Esophagus muscularis mucosa (tissue), 4 donors: ENCODE data around the gene TAF10. TPM values are rescaled to one million over a fixed set of nuclear protein-coding genes. Genes with fewer than 3 reads are reported as not detected.

ENCODE experiments used
- DNase-seq: peaks from one replicate; pipeline ENCODE4 v3.0.0-alpha.2; 2017; ENCODE audit errors: extremely low spot score
- H3K27ac ChIP-seq, 4 donors: fragments of 200-600 bp; sonication (generic); replicated peaks in 1 of 4; 1 replicate in 3 of 4; 2 replicates in 1 of 4; pipeline ENCODE4 v1.5.1; 2016 to 2019; ENCODE audit warnings: mild to moderate bottlenecking in 1 of 4
- H3K27me3 ChIP-seq, 4 donors: fragments of 200-600 bp; sonication (generic); one replicate each; pipeline versions ENCODE4 v1.5.1 to v1.6.0; 2016 to 2019
- H3K36me3 ChIP-seq, 4 donors: fragments of 200-600 bp; sonication (generic); one replicate each; pipeline ENCODE4 v1.5.1; 2016 to 2019
- H3K4me1 ChIP-seq, 4 donors: fragments of 200-600 bp; sonication (generic); one replicate each; pipeline ENCODE4 v1.5.1; 2016 to 2019
- H3K4me3 ChIP-seq, 4 donors: fragments of 200-600 bp; sonication (generic); 1 replicate in 2 of 4; 2 replicates in 2 of 4; pipeline ENCODE4 v1.5.1; 2016 to 2019; ENCODE audit warnings: mild to moderate bottlenecking in 4 of 4, moderate library complexity in 1 of 4
- H3K9me3 ChIP-seq, 4 donors: fragments of 200-600 bp; sonication (generic); 1 replicate in 3 of 4; 2 replicates in 1 of 4; pipeline ENCODE4 v1.5.1; 2016 to 2019
- EP300 ChIP-seq: sonication (generic); formaldehyde crosslinking; IDR thresholded peaks from one replicate; pipeline ENCODE4 v1.6.1; 2017; ENCODE audit warnings: antibody characterized with exemption
- POLR2A ChIP-seq: fragments of 450-650 bp; IDR thresholded peaks from one replicate; pipeline ENCODE4 v1.6.1; 2017; ENCODE audit warnings: antibody characterized with exemption, moderate library complexity, mild to moderate bottlenecking, low read depth
- POLR2AphosphoS5 ChIP-seq, 2 donors: sonication (generic); formaldehyde crosslinking; IDR thresholded peaks; one replicate each; pipeline ENCODE4 v1.6.1; 2017; ENCODE audit warnings: antibody characterized with exemption in 2 of 2
- WGBS: methylation state at CpG from one replicate; pipeline ENCODE4 v1.1.5; 2018; 5-methylcytosine and 5-hydroxymethylcytosine counted together
- intact Hi-C: fragments of 100-400 bp; cut with DNase I; formaldehyde crosslinking; loops from one replicate; pipeline ENCODE4 v1.15.1; 2023
- total RNA-seq, 4 donors: library from RNA; depleted of rRNA; stranded (reverse); fragments of >200 nt; gene quantifications; one replicate each; pipeline versions ENCODE4 v1.1.0 to v1.2.1, GENCODE V29; 2016
- TF ChIP-seq, protein P1 (sequence below), 3 experiments: fragments of 200-600 bp in 2 of 3; fragments of 450-650 bp in 1 of 3; sonication (generic) in 2 of 3; IDR thresholded peaks; one replicate each; pipeline ENCODE4 v1.5.1; 2017 to 2019; ENCODE audit warnings: antibody characterized with exemption in 3 of 3, mild to moderate bottlenecking in 2 of 3, moderate library complexity in 1 of 3

The TAF10 gene
- total RNA-seq, result 10 to 100 TPM; 24.2 to 51.1 (median 43.4) TPM

DNA sequence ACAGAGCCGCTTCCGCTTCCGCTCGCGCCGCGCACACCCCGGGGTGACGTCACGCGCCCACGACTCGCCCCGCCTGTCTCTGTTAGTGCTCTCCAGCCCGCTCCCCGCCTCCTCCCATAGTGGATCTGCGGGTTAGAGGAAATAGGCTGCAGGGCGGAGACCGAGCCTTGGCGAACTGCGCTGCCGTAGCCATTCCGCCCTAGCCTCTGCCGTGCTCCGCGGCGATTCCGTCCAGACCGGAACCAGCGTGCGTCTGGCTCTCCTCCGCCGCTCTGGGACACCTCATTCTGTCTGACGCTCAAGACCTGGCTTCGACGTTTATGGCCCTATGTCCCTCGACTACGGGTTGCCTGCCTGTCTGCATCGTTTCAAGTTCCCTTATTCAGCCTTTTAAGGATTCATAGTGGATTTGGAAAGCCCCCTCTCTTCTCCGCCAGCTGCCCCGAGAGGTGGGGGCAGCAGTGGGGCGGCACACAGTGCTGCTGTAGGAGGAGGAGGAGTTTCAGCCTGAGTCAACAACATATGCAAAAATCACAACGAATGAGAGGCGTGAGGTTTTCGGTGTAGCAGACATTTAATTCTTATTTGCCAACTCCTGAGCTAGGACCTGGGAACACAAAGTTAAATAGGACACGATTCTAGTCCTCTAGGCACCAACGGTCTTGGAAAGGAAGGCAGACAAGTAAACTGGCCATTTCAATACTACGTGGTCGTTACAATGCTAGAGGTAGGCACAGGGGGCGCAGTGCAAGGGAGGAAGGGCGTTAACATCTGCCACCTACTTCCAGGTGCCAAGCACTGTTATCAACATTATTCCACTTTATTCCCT, at the start of gene TAF10:
TAF10 (minus strand) TSS at position 4 of the 829 bp plus-strand sequence. CDS start 27 bp downstream, outside the sequence.
- no peaks in the 10 kb centered on the region for H3K27me3 ChIP-seq
- DNase-seq, result peak; percentile 98
- WGBS, result 2% methylated on average over 17 of the region's 51 CpGs
- TF ChIP-seq EP300, result no peak
- TF ChIP-seq, protein P1, sequence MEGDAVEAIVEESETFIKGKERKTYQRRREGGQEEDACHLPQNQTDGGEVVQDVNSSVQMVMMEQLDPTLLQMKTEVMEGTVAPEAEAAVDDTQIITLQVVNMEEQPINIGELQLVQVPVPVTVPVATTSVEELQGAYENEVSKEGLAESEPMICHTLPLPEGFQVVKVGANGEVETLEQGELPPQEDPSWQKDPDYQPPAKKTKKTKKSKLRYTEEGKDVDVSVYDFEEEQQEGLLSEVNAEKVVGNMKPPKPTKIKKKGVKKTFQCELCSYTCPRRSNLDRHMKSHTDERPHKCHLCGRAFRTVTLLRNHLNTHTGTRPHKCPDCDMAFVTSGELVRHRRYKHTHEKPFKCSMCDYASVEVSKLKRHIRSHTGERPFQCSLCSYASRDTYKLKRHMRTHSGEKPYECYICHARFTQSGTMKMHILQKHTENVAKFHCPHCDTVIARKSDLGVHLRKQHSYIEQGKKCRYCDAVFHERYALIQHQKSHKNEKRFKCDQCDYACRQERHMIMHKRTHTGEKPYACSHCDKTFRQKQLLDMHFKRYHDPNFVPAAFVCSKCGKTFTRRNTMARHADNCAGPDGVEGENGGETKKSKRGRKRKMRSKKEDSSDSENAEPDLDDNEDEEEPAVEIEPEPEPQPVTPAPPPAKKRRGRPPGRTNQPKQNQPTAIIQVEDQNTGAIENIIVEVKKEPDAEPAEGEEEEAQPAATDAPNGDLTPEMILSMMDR (IDR thresholded peaks at IDR 0.05), result peak; percentile 24 to 54 (median 52)
- TF ChIP-seq POLR2A, result peak; percentile 82
- peak in 1 of 2 donors; percentile 98 for TF ChIP-seq POLR2AphosphoS5 (IDR thresholded peaks at IDR 0.05)
- peaks cover 40 to 69% (median 61%) of the 10 kb centered on the region in 4 donors for H3K4me1 ChIP-seq
- peak within 1 kb of the TSS; percentile 79 to 98 (median 88) for H3K4me3 ChIP-seq
- peak within 1 kb of the TSS; percentile 97 to 98 (median 98) for H3K27ac ChIP-seq
- no peaks in the 10 kb centered on the region for H3K9me3 ChIP-seq
- H3K36me3 ChIP-seq, result peaks cover 30 to 75% (median 64%) of the 10 kb centered on the region in 4 donors
- intact Hi-C loops, result loop anchor here (2.0 kb wide), 1 partner anchor 70 kb away; the partner anchor contains the start of gene MRPL17

DNA sequence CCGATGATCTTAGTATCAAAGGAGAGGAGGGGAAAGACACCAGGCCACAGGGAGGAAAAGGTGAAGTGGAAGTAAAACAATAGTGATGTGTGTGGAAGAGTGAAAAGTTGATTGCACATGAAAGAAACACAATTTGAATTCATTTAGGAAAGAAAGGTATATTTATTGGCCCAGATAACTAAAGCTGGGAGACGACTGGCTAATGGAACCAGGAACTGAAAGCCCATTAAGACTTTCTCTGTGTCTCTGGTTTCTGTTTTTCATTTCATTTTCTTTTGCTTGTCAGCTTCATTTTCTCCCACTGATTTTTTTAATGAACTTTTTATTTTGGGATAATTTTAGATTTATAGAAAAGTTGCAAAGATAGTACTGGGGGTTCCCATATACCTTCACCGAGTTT, 48.7 kb upstream of the TAF10 start:
- no peak for DNase-seq
- WGBS, result 89% methylated on average over 3 of the region's 3 CpGs
- peaks cover 0 to 21% (median 7%) of the 10 kb centered on the region in 4 donors for H3K4me1 ChIP-seq
- H3K9me3 ChIP-seq, result no peaks in the 10 kb centered on the region
- H3K27ac ChIP-seq, result no peak overlapping the region
- no peaks in the 10 kb centered on the region for H3K36me3 ChIP-seq
- TF ChIP-seq EP300 (no peak), POLR2A (no peak), POLR2AphosphoS5 (IDR thresholded peaks at IDR 0.05) (no peak)
- TF ChIP-seq, protein P1 (IDR thresholded peaks at IDR 0.05), result no peak
- H3K4me3 ChIP-seq, result no peak overlapping the region
- intact Hi-C loops, result no loop called here
- H3K27me3 ChIP-seq, result no peaks in the 10 kb centered on the region

DNA sequence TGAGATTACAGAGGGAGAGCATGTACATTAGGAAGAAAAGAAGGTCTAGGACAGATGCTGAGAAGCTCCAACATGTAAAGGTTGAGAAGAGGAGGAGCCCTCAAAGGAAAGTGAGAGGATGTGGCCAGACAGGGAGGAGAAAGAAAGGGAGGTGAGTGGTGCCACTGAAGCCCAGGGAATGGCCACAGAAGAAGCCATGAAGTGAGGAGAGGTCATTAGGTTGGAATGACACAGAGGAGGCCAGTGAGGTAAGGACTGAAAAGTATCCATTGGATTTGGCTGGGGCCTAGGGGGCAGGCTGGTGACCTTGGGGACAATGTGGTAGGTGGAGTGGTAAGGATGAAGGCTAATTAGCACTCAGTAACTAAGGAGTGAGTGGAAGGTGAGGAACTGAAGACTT, 46.6 kb upstream of the TAF10 start:
- Histone ChIP-seq H3K4me3 (no peak overlapping the region), H3K27ac (no peak overlapping the region), H3K27me3 (no peaks in the 10 kb centered on the region), H3K4me1 (peaks cover 10 to 31% (median 18%) of the 10 kb centered on the region in 4 donors), H3K36me3 (no peaks in the 10 kb centered on the region), H3K9me3 (no peaks in the 10 kb centered on the region)
- intact Hi-C loops, result no loop called here
- TF ChIP-seq EP300, result no peak
- TF ChIP-seq, protein P1 (IDR thresholded peaks at IDR 0.05), result no peak
- no peak for TF ChIP-seq POLR2A
- no peak for TF ChIP-seq POLR2AphosphoS5 (IDR thresholded peaks at IDR 0.05)
- peak; percentile 85 for DNase-seq

DNA sequence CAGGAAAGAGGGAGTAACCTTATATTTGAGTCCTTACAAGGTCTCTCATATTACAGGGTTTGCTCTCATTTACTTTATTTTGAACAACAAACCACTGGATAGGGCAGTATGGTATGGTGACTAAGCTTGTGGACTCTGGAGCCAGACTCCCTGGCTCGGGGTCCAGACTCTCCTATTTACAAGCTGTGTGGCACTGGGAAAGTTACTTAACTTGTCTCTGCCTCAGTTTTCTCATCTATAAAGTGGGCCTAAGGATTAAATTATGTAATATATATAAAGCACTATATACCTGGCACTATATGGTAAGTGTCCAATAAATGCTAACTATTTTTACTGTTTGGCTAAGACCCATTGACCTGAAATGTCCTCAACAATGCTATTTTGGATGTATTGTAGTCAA, 45.3 kb upstream of the TAF10 start:
- no peaks in the 10 kb centered on the region for H3K9me3 ChIP-seq
- intact Hi-C loops, result no loop called here
- no peaks in the 10 kb centered on the region for H3K36me3 ChIP-seq
- WGBS, result 74% methylated on average over 1 of the region's 1 CpG
- peak overlapping the region in 1 of 4 donors; percentile 7 for H3K27ac ChIP-seq
- peaks cover 10 to 40% (median 18%) of the 10 kb centered on the region in 4 donors for H3K4me1 ChIP-seq
- no peaks in the 10 kb centered on the region for H3K27me3 ChIP-seq
- no peak for TF ChIP-seq POLR2AphosphoS5 (IDR thresholded peaks at IDR 0.05)
- no peak for DNase-seq
- no peak overlapping the region for H3K4me3 ChIP-seq

DNA sequence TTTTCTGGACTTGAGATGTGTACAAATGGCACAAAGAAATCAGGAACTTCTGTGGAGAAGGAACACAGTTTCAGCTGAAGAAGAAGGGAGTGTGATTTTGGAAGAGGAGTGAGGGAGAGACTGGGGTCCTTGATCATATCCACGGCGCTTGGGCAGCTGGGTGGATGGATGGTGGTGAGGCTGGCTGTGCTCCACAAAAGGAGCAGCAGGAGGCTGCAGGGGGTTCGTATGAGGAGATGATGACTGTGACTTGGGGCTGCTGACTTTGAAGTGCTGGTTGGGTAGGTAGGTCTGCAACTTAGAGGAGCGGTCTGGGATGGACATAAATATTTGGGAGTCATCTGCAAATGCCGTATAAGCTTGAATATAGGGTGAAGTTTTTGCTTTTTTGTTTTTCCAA, 44.9 kb upstream of the TAF10 start:
- peak overlapping the region in 1 of 4 donors; percentile 83 for H3K27ac ChIP-seq
- TF ChIP-seq POLR2A (no peak), POLR2AphosphoS5 (IDR thresholded peaks at IDR 0.05) (no peak), EP300 (no peak)
- TF ChIP-seq, protein P1 (IDR thresholded peaks at IDR 0.05), result no peak
- 78% methylated on average over 5 of the region's 5 CpGs for WGBS
- no peaks in the 10 kb centered on the region for H3K27me3 ChIP-seq
- no peak overlapping the region for H3K4me3 ChIP-seq
- H3K36me3 ChIP-seq, result no peaks in the 10 kb centered on the region
- H3K4me1 ChIP-seq, result peaks cover 10 to 40% (median 18%) of the 10 kb centered on the region in 4 donors
- intact Hi-C loops, result no loop called here
- peak; percentile 84 for DNase-seq
- no peaks in the 10 kb centered on the region for H3K9me3 ChIP-seq
